HCT116 (cell line): Measurements from ENCODE around the gene ABLIM1. TPM values are rescaled to one million over a fixed set of nuclear protein-coding genes. Genes with fewer than 3 reads are reported as not detected.

ENCODE experiments used
- ATAC-seq: fragments of 200-7000 bp; cut with Tn5 transposase; 2 replicates; pipeline ENCODE4 v1.9.1; 2020; ENCODE audit warnings: mild to moderate bottlenecking, moderate library complexity
- BruUV-seq: library from RNA; stranded (reverse); fragments of 400-500 nt; replicated peaks from 2 replicates; lab custom pipeline; 2021; lab: Mats Ljungman, UMichigan
- CTCF ChIA-PET: fragments of 300-600 bp; sonication (Branson Sonifier 250); formaldehyde crosslinking; loops from one replicate; lab custom pipeline; 2021; ENCODE audit warnings: antibody characterized with exemption; lab: Charles Lee
- POLR2A ChIA-PET: fragments of 300-600, 350-600 bp; sonication (Branson Sonifier 250); formaldehyde crosslinking; loops from one replicate; lab custom pipeline; 2021; ENCODE audit warnings: antibody characterized with exemption; lab: Charles Lee
- RAD21 ChIA-PET, 2 experiments: fragments of 300-600 bp; sonication (Branson Sonifier 250); formaldehyde crosslinking; loops; one replicate each; lab custom pipeline; 2023; ENCODE audit warnings: low total read pairs in 2 of 2; ENCODE audit not compliant: uncharacterized antibody in 2 of 2, unreplicated experiment in 2 of 2, low non-redundant PET in 1 of 2; lab: Charles Lee
- DNase-seq: peaks from one replicate; pipeline ENCODE4 v3.0.0-alpha.2; 2010; ENCODE audit warnings: low read depth, low spot score
- H2AFZ ChIP-seq: fragments of 200-600 bp; shearing (Covaris generic), sonication (generic); 2 replicates; pipeline ENCODE4 v1.6.1; 2017; ENCODE audit warnings: low read depth, mixed run types, mixed read lengths, antibody characterized with exemption, low read length; ENCODE audit not compliant: poor library complexity, severe bottlenecking
- H3K27ac ChIP-seq: 2 replicates; pipeline ENCODE4 v1.5.1; 2012; ENCODE audit warnings: low read depth, low read length
- H3K27me3 ChIP-seq: fragments of 200-600 bp; sonication (generic); 2 replicates; pipeline ENCODE4 v1.6.1; 2016; ENCODE audit warnings: mixed run types, low read length, mixed read lengths; ENCODE audit not compliant: insufficient read depth
- H3K36me3 ChIP-seq, 2 experiments: fragments of 200-500 bp in 1 of 2; fragments of 200-600 bp in 1 of 2; sonication (Bioruptor generic) in 1 of 2; sonication (generic) in 1 of 2; 2 replicates each; pipeline versions ENCODE4 v1.5.1 to v1.6.1; 2014 to 2016; ENCODE audit warnings: low read length in 2 of 2, inconsistent platforms in 1 of 2, mixed read lengths in 1 of 2, mixed run types in 1 of 2; ENCODE audit not compliant: insufficient read depth in 2 of 2, control insufficient read depth in 1 of 2
- H3K4me1 ChIP-seq, 2 experiments: fragments of 200-600 bp in 1 of 2; sonication (generic) in 1 of 2; 2 replicates each; pipeline versions ENCODE4 v1.5.1 to v1.6.1; 2012 to 2017; ENCODE audit warnings: low read length in 2 of 2, inconsistent platforms in 1 of 2, mild to moderate bottlenecking in 1 of 2, mixed read lengths in 1 of 2, mixed run types in 1 of 2, moderate library complexity in 1 of 2; ENCODE audit not compliant: insufficient read depth in 2 of 2, control insufficient read depth in 1 of 2
- H3K4me2 ChIP-seq: fragments of 200-600 bp; sonication (generic); 2 replicates; pipeline ENCODE4 v1.6.1; 2017; ENCODE audit warnings: mixed run types, low read length, mixed read lengths
- H3K4me3 ChIP-seq, 2 experiments: fragments of 200-600 bp in 1 of 2; sonication (generic) in 1 of 2; replicated peaks in 1 of 2; 2 replicates each; pipeline ENCODE4 v1.5.1; 2011 to 2016; ENCODE audit warnings: low read length in 2 of 2, control low read depth in 1 of 2, low read depth in 1 of 2, mild to moderate bottlenecking in 1 of 2, mixed read lengths in 1 of 2, mixed run types in 1 of 2
- H3K79me2 ChIP-seq: fragments of 200-600 bp; sonication (generic); 2 replicates; pipeline ENCODE4 v1.6.1; 2017; ENCODE audit warnings: mild to moderate bottlenecking, mixed run types, low read length, moderate library complexity, mixed read lengths; ENCODE audit not compliant: insufficient read depth
- H3K9ac ChIP-seq: fragments of 200-600 bp; sonication (generic); 2 replicates; pipeline ENCODE4 v1.6.1; 2016; ENCODE audit warnings: low read length, mixed read lengths
- H3K9me2 ChIP-seq: fragments of 200-600 bp; sonication (generic), shearing (Covaris generic); 2 replicates; pipeline ENCODE4 v1.6.1; 2017; ENCODE audit warnings: mixed run types, mild to moderate bottlenecking, moderate library complexity; ENCODE audit not compliant: insufficient read depth
- H3K9me3 ChIP-seq, 2 experiments: fragments of 200-500 bp in 1 of 2; fragments of 200-600 bp in 1 of 2; sonication (Bioruptor generic) in 1 of 2; sonication (generic) in 1 of 2; 2 replicates each; pipeline ENCODE4 v1.6.1; 2014 to 2017; ENCODE audit warnings: low read length in 2 of 2, mixed read lengths in 2 of 2, inconsistent platforms in 1 of 2, low read depth in 1 of 2, mild to moderate bottlenecking in 1 of 2, mixed run types in 1 of 2, moderate library complexity in 1 of 2; ENCODE audit not compliant: control insufficient read depth in 1 of 2, insufficient read depth in 1 of 2
- H4K20me1 ChIP-seq: fragments of 200-600 bp; sonication (generic), shearing (Covaris generic); 2 replicates; pipeline ENCODE4 v1.6.1; 2017; ENCODE audit warnings: mixed run types, mild to moderate bottlenecking, moderate library complexity; ENCODE audit not compliant: insufficient read depth
- CEBPB ChIP-seq: IDR thresholded peaks from 2 replicates; pipeline ENCODE4 v1.6.1; 2012; ENCODE audit warnings: low read depth
- FOSL1 ChIP-seq: IDR thresholded peaks from 2 replicates; pipeline ENCODE4 v1.6.1; 2012; ENCODE audit warnings: low read depth
- JUND ChIP-seq: IDR thresholded peaks from 2 replicates; pipeline ENCODE4 v1.6.1; 2012
- SP1 ChIP-seq: IDR thresholded peaks from 2 replicates; pipeline ENCODE4 v1.6.1; 2012; ENCODE audit warnings: low read depth
- intact Hi-C: fragments of 100-400 bp; cut with micrococcal nuclease; formaldehyde crosslinking; loops from 2 replicates; pipeline ENCODE4 v1.10.0; 2022
- total RNA-seq: library from RNA; stranded (reverse); gene quantifications from one replicate; pipeline ENCODE4 v1.2.1, GENCODE V29; 2021; ENCODE audit not compliant: unreplicated experiment
- TF ChIP-seq, protein P1 (sequence below): IDR thresholded peaks from 2 replicates; pipeline ENCODE4 v1.6.1; 2012
- TF ChIP-seq, protein P2 (sequence below), 3 experiments: fragments of 200-600 bp in 1 of 3; sonication (generic) in 1 of 3; IDR thresholded peaks in 2 of 3; conservative IDR thresholded peaks in 1 of 3; 2 replicates each; pipeline ENCODE4 v1.5.1; 2012 to 2017; ENCODE audit warnings: low read depth in 2 of 3, low read length in 2 of 3, antibody characterized with exemption in 1 of 3, borderline replicate concordance in 1 of 3, control low read depth in 1 of 3, mild to moderate bottlenecking in 1 of 3, mixed read lengths in 1 of 3, mixed run types in 1 of 3, moderate library complexity in 1 of 3; ENCODE audit not compliant: insufficient read depth in 1 of 3
- TF ChIP-seq, protein P3 (sequence below): IDR thresholded peaks from 2 replicates; pipeline ENCODE4 v1.6.1; 2012; ENCODE audit warnings: low read depth

Gene ABLIM1
- total RNA-seq, 1 experiment from 2014 or later = 96.2 TPM

DNA sequence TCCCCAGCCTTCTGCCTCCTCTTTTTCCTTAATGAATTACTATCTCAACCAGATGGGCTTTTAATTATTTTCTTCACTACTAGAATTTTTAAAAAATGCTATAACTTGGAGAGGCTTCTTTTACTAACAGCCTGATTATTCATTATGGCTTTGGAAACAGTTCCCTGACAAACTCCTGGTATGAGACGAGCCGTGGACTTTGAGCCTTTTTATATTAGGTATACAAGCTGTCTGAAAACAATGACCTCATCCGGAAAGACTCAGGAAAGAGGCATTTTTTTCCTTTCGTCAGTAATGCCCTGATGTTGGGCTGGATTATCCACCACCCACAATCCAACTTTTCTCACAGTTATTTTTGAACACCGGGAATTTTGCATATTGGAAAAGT, 26.7 kb upstream of the ABLIM1 start:
- no peak for ATAC-seq
- Histone ChIP-seq H3K4me2 (peak overlapping the region; percentile 47), H3K9ac (no peak overlapping the region), H4K20me1 (no peaks in the 10 kb centered on the region), H3K79me2 (no peaks in the 10 kb centered on the region), H3K36me3 (no peaks in the 10 kb centered on the region), H3K27me3 (no peaks in the 10 kb centered on the region), H3K9me2 (no peaks in the 10 kb centered on the region), H2AFZ (no peak overlapping the region), H3K4me1 (peaks cover 29 to 35% of the 10 kb centered on the region in 2 experiments), H3K4me3 (0 out of 4 replicates have a peak overlapping the region, but pooled peaks of 1 of the 2 experiments have one; percentile 4), H3K27ac (no peak overlapping the region; the same call in 1 of the 2 replicates), H3K9me3 (no peaks in the 10 kb centered on the region)
- RAD21 ChIA-PET = no interaction called here
- DNase-seq = no peak
- no TSS peak for BruUV-seq
- TF ChIP-seq FOSL1 = peak; percentile 24; the same call in 1 of the 2 replicates
- TF ChIP-seq JUND = peak; percentile 62
- no peak for TF ChIP-seq CEBPB
- TF ChIP-seq, protein P1, sequence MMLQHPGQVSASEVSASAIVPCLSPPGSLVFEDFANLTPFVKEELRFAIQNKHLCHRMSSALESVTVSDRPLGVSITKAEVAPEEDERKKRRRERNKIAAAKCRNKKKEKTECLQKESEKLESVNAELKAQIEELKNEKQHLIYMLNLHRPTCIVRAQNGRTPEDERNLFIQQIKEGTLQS = 0 out of 2 replicates have a peak, but pooled peaks have one; percentile 47
- TF ChIP-seq, protein P2, sequence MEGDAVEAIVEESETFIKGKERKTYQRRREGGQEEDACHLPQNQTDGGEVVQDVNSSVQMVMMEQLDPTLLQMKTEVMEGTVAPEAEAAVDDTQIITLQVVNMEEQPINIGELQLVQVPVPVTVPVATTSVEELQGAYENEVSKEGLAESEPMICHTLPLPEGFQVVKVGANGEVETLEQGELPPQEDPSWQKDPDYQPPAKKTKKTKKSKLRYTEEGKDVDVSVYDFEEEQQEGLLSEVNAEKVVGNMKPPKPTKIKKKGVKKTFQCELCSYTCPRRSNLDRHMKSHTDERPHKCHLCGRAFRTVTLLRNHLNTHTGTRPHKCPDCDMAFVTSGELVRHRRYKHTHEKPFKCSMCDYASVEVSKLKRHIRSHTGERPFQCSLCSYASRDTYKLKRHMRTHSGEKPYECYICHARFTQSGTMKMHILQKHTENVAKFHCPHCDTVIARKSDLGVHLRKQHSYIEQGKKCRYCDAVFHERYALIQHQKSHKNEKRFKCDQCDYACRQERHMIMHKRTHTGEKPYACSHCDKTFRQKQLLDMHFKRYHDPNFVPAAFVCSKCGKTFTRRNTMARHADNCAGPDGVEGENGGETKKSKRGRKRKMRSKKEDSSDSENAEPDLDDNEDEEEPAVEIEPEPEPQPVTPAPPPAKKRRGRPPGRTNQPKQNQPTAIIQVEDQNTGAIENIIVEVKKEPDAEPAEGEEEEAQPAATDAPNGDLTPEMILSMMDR (IDR thresholded peaks at IDR 0.05 in 2 of 3, conservative IDR thresholded peaks at IDR 0.05 in 1 of 3; ENCODE audit: borderline replicate concordance in 1 of 3, insufficient read depth in 1 of 3, low read depth in 2 of 3, low read length in 2 of 3) = no peak
- TF ChIP-seq SP1 = 0 out of 2 replicates have a peak, but pooled peaks have one; percentile 25
- TF ChIP-seq, protein P3, sequence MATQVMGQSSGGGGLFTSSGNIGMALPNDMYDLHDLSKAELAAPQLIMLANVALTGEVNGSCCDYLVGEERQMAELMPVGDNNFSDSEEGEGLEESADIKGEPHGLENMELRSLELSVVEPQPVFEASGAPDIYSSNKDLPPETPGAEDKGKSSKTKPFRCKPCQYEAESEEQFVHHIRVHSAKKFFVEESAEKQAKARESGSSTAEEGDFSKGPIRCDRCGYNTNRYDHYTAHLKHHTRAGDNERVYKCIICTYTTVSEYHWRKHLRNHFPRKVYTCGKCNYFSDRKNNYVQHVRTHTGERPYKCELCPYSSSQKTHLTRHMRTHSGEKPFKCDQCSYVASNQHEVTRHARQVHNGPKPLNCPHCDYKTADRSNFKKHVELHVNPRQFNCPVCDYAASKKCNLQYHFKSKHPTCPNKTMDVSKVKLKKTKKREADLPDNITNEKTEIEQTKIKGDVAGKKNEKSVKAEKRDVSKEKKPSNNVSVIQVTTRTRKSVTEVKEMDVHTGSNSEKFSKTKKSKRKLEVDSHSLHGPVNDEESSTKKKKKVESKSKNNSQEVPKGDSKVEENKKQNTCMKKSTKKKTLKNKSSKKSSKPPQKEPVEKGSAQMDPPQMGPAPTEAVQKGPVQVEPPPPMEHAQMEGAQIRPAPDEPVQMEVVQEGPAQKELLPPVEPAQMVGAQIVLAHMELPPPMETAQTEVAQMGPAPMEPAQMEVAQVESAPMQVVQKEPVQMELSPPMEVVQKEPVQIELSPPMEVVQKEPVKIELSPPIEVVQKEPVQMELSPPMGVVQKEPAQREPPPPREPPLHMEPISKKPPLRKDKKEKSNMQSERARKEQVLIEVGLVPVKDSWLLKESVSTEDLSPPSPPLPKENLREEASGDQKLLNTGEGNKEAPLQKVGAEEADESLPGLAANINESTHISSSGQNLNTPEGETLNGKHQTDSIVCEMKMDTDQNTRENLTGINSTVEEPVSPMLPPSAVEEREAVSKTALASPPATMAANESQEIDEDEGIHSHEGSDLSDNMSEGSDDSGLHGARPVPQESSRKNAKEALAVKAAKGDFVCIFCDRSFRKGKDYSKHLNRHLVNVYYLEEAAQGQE = no peak
- CTCF ChIA-PET = interaction anchor here (2.7 kb wide), 1 partner anchor 10 kb away, joined by 12 read pairs; no protein-coding TSS in a partner anchor
- POLR2A ChIA-PET = interaction anchor here (0.6 kb wide), 1 partner anchor 9 kb away, joined by 3 read pairs; no protein-coding TSS in a partner anchor
- intact Hi-C loops = no loop called here
